Ectodermal cell (in vitro differentiated cells): Measurements from ENCODE around the gene EPHB2.

Experiments
- H3K27ac ChIP-seq: 2 replicates; pipeline ENCODE4 v1.7.0; 2013; ENCODE audit warnings: mild to moderate bottlenecking, low read depth, low read length; ENCODE audit not compliant: insufficient read depth, poor library complexity, severe bottlenecking
- H3K27me3 ChIP-seq: 2 replicates; pipeline ENCODE4 v1.7.0; 2013; ENCODE audit warnings: mild to moderate bottlenecking, low read length; ENCODE audit not compliant: insufficient read depth, control insufficient read depth, poor library complexity, severe bottlenecking
- H3K36me3 ChIP-seq: one replicate; pipeline ENCODE4 v1.7.0; 2013; ENCODE audit warnings: low read length; ENCODE audit not compliant: control insufficient read depth, insufficient read depth
- H3K4me1 ChIP-seq: one replicate; pipeline ENCODE4 v1.7.0; 2013; ENCODE audit warnings: low read length; ENCODE audit not compliant: control insufficient read depth, insufficient read depth
- H3K4me3 ChIP-seq: 2 replicates; pipeline ENCODE4 v1.7.0; 2013; ENCODE audit warnings: low read depth, low read length, control low read depth; ENCODE audit not compliant: insufficient read depth
- H3K9me3 ChIP-seq: 2 replicates; pipeline ENCODE4 v1.7.0; 2013; ENCODE audit warnings: mild to moderate bottlenecking, low read length, moderate library complexity; ENCODE audit not compliant: control insufficient read depth
- WGBS, 2 experiments: methylation state at CpG; one replicate each; pipeline ENCODE4 v1.1.7; 2013; ENCODE audit warnings: missing lambda C conversion rate in 2 of 2; 5-methylcytosine and 5-hydroxymethylcytosine counted together

Gene EPHB2

GRCh38 chr1:22917989-22918388, 207.3 kb downstream of the EPHB2 start:
- WGBS, 2 experiments, result 73 to 74% methylated on average over 5 of the region's 5 CpGs
- H3K27ac ChIP-seq, result no peak overlapping the region
- H3K4me1 ChIP-seq, result peaks cover 34% of the 10 kb centered on the region
- H3K4me3 ChIP-seq, result no peak overlapping the region
- no peaks in the 10 kb centered on the region for H3K27me3 ChIP-seq
- no peaks in the 10 kb centered on the region for H3K9me3 ChIP-seq
- H3K36me3 ChIP-seq, result no peaks in the 10 kb centered on the region

DNA sequence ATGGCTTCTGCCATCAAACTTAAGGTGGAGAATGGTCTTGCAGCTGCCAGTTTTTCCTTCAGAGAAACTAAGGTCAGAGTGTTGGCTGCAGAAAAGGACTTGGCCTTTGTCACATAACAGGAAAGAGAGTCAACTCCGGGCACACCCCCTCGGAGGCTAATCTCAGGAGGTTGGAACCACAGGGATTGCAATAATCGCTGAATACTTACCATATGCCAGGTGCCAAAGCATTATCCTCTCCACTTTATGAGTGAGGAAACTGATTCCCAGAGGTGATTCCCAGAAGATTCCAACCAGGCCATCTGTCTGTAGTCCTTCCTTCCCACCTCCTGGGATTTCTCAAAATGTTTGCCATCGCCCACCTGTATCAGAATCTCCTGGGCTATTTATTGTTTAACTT, 208.0 kb downstream of the EPHB2 start:
- H3K4me1 ChIP-seq, result peaks cover 34% of the 10 kb centered on the region
- WGBS, 2 experiments, result 93 to 94% methylated on average over 4 of the region's 4 CpGs
- H3K4me3 ChIP-seq, result no peak overlapping the region
- H3K27me3 ChIP-seq, result no peaks in the 10 kb centered on the region
- H3K36me3 ChIP-seq, result no peaks in the 10 kb centered on the region
- H3K27ac ChIP-seq, result no peak overlapping the region
- H3K9me3 ChIP-seq, result no peaks in the 10 kb centered on the region

GRCh38 chr1:22919341-22920025, 208.8 kb downstream of the EPHB2 start:
- WGBS, 2 experiments, result 82 to 85% methylated on average over 7 to 8 of the region's 8 CpGs
- Histone ChIP-seq H3K4me3 (no peak overlapping the region), H3K4me1 (peaks cover 34% of the 10 kb centered on the region), H3K9me3 (no peaks in the 10 kb centered on the region), H3K27ac (no peak overlapping the region), H3K27me3 (no peaks in the 10 kb centered on the region), H3K36me3 (no peaks in the 10 kb centered on the region)

DNA sequence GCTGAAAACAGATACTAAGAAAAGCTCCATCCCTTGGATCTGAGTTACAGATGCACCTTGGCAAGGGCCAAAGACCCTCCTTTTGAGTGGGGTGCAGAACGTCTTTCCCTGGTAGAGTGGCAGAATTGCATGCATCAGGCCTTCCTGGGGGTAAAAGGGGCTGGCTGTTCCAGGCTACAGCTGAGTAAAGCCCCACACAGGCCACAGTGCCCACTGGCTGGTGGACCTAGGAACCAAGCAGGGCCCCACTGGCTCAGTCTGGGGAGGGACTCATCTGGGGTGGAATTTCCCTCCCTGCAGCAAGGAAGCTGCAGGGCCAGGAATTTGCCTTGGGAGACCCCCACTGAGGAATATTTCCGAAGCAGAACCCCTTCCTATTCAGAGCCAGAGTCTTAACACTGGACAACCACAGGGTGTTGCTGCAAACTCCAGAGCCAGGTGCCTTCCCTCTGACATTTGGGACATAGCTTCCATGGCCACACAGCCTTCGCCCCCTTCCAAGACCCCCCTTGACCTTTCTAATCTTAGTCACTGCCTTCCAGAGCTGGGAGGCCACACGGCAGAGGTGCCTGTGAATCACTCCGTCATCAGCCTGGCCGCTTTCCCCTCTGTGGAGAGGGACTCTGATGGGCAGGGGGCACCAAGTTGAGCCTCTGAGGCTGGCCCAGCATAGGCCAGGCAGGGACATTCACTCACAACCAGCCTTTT, 209.5 kb downstream of the EPHB2 start:
- H3K27ac ChIP-seq, result no peak overlapping the region
- 76 to 82% methylated on average over 6 of the region's 6 CpGs for whole genome bisulfite sequencing, 2 experiments
- no peaks in the 10 kb centered on the region for H3K27me3 ChIP-seq

GRCh38 chr1:22920734-22921451, 210.3 kb downstream of the EPHB2 start:
- WGBS, 2 experiments, result 95 to 96% methylated on average over 8 of the region's 8 CpGs
- no peaks in the 10 kb centered on the region for H3K36me3 ChIP-seq
- no peak overlapping the region for H3K4me3 ChIP-seq
- no peak overlapping the region for H3K27ac ChIP-seq
- H3K9me3 ChIP-seq, result no peaks in the 10 kb centered on the region
- peaks cover 31% of the 10 kb centered on the region for H3K4me1 ChIP-seq
- no peaks in the 10 kb centered on the region for H3K27me3 ChIP-seq

More for the DNA sequence above, 209.5 kb downstream of the EPHB2 start:
- Histone ChIP-seq H3K36me3 (no peaks in the 10 kb centered on the region), H3K4me1 (peaks cover 34% of the 10 kb centered on the region), H3K4me3 (no peak overlapping the region), H3K9me3 (no peaks in the 10 kb centered on the region)

DNA sequence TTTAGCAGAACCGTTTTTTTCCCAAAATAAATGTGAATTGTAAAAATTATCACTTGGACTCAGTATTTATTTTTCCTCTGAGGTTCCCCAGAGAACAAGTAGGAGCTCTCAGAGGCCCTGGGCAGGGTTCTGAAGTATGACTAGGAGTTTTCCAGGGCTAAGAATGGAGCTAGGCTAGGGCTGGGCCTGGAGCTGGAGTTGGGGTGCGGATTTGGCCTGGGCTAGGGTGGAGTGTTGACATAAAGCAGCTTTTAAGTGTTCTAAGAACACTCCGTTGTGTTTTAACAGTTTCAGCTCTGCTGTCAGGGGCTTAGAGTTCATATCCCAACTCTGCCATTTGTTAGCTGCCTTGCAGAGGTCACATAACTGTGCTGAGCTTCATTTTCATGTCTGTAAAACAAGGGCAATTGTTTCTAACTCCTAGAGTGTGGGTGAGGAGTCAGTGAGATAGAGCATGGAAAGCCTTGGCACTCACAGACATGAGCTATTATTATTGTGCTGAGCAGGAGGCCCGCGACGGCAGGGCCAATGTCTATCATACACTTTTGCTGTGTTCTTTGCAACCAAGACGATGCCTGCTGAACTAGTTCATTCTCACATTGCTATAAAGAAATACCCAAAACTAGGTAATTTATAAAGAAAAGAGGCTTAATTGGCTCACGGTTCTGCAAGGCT, 210.9 kb downstream of the EPHB2 start:
- Histone ChIP-seq H3K4me1 (peaks cover 25% of the 10 kb centered on the region), H3K27me3 (no peaks in the 10 kb centered on the region), H3K4me3 (no peak overlapping the region), H3K36me3 (no peaks in the 10 kb centered on the region), H3K9me3 (no peaks in the 10 kb centered on the region), H3K27ac (no peak overlapping the region)
- 90 to 95% methylated on average over 7 to 8 of the region's 8 CpGs for WGBS, 2 experiments

GRCh38 chr1:22922640-22923039, 212.0 kb downstream of the EPHB2 start:
- H3K9me3 ChIP-seq, result no peaks in the 10 kb centered on the region
- H3K36me3 ChIP-seq, result no peaks in the 10 kb centered on the region
- WGBS, 2 experiments, result 93 to 99% methylated on average over 1 of the region's 1 CpG
- no peaks in the 10 kb centered on the region for H3K27me3 ChIP-seq
- H3K4me1 ChIP-seq, result peaks cover 15% of the 10 kb centered on the region
- H3K27ac ChIP-seq, result no peak overlapping the region
- H3K4me3 ChIP-seq, result no peak overlapping the region

- Histone ChIP-seq H3K27me3 (no peaks in the 10 kb centered on the region), H3K36me3 (no peaks in the 10 kb centered on the region), H3K4me1 (peaks cover 7% of the 10 kb centered on the region), H3K4me3 (no peak overlapping the region), H3K27ac (no peak overlapping the region), H3K9me3 (no peaks in the 10 kb centered on the region)
- 94% methylated on average over 9 of the region's 9 CpGs for WGBS, 2 experiments
Measured at GRCh38 chr1:22925111-22925510, 214.5 kb downstream of the EPHB2 start.

GRCh38 chr1:22930240-22930912, 219.7 kb downstream of the EPHB2 start:
- no peaks in the 10 kb centered on the region for H3K27me3 ChIP-seq
- no peaks in the 10 kb centered on the region for H3K9me3 ChIP-seq
- 48 to 51% methylated on average over 11 of the region's 11 CpGs for WGBS, 2 experiments
- no peaks in the 10 kb centered on the region for H3K36me3 ChIP-seq
- no peaks in the 10 kb centered on the region for H3K4me1 ChIP-seq
- no peak overlapping the region for H3K27ac ChIP-seq
- H3K4me3 ChIP-seq, result no peak overlapping the region
